ENCODE data around the gene SEPHS1.

SEPHS1 gene

DNA sequence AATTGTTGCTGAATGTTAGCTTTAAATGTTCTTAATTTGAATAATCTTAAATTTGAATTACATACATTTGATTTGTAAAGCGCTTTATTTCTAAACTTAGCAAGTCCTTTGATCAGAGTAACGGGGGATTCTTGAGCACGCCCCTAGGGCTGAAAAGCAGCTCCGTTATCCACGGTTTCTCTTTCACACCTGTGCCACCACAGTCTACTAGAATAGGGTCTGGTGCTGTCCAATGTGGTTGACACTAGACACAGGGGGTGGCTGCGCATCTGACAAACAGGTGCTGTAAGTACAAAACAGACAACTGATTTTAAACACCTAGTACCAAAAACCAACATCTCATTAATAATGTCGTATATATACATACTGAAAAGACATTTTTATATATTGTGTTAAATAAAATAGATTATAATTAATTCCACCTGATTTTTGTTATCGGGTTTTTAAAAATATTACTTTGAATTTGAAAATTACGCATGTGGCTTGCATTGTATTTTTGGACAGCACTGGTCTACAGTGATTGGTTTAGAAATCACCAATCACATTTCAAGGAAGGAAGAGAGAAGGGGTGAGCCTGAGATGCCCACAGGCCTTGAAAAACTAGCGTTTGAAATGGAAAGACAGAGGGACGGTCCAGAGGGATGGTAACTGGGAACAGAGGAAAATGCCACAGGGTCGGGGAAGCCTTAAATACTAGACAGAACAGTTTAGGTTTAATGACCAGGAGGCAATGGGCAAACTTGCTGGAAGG lies 7.3 kb downstream of the SEPHS1 start:
- TF ChIP-seq TARDBP (IDR thresholded peaks at IDR 0.05): no peak
- no peak for DNase-seq (ENCODE audit: extremely low spot score)
- ChIA-PET POLR2A (no interaction called here), CTCF (interaction anchor here (0.6 kb wide), 1 partner anchor 10 kb away, joined by 6 read pairs; no protein-coding TSS in a partner anchor)

DNA sequence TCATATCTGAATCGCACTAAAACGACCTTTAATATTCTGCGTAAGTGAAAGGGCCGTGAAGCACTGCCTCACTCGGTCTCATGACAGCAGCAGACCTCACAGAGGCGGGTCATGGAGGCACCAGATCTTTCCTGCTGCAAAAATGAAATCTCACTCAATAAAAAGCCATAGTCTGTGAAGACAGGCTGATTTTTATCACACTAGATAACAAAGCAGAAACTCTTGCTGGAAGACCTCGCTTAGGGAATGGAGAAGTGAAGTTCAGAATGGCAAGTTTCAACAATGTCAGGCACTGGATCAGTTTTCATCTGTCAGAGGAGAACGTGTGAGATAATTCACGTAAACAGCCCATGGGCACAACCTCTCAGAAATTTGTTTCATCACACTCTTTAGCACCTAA lies 8.0 kb downstream of the SEPHS1 start:
- DNase-seq (ENCODE audit: extremely low spot score): no peak
- POLR2A ChIA-PET: no interaction called here
- TF ChIP-seq SUZ12 (IDR thresholded peaks at IDR 0.05) (no peak), SP1 (IDR thresholded peaks at IDR 0.05) (no peak), ZNF384 (IDR thresholded peaks at IDR 0.05) (no peak), BHLHE40 (IDR thresholded peaks at IDR 0.05; ENCODE audit: borderline replicate concordance) (no peak), ARNT (IDR thresholded peaks at IDR 0.05) (no peak), NFRKB (IDR thresholded peaks at IDR 0.05) (no peak), HDGF (IDR thresholded peaks at IDR 0.05; ENCODE audit: borderline replicate concordance) (no peak), FOXA1 (IDR thresholded peaks at IDR 0.05) (no peak), FOXM1 (IDR thresholded peaks at IDR 0.05; ENCODE audit: borderline replicate concordance) (no peak), L3MBTL2 (conservative IDR thresholded peaks at IDR 0.05) (no peak), TARDBP (IDR thresholded peaks at IDR 0.05) (no peak)
- TF ChIP-seq, protein P1, sequence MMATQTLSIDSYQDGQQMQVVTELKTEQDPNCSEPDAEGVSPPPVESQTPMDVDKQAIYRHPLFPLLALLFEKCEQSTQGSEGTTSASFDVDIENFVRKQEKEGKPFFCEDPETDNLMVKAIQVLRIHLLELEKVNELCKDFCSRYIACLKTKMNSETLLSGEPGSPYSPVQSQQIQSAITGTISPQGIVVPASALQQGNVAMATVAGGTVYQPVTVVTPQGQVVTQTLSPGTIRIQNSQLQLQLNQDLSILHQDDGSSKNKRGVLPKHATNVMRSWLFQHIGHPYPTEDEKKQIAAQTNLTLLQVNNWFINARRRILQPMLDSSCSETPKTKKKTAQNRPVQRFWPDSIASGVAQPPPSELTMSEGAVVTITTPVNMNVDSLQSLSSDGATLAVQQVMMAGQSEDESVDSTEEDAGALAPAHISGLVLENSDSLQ (IDR thresholded peaks at IDR 0.05): no peak
- CTCF ChIA-PET: interaction anchor here (0.6 kb wide), 1 partner anchor 10 kb away, joined by 6 read pairs; no protein-coding TSS in a partner anchor

DNA sequence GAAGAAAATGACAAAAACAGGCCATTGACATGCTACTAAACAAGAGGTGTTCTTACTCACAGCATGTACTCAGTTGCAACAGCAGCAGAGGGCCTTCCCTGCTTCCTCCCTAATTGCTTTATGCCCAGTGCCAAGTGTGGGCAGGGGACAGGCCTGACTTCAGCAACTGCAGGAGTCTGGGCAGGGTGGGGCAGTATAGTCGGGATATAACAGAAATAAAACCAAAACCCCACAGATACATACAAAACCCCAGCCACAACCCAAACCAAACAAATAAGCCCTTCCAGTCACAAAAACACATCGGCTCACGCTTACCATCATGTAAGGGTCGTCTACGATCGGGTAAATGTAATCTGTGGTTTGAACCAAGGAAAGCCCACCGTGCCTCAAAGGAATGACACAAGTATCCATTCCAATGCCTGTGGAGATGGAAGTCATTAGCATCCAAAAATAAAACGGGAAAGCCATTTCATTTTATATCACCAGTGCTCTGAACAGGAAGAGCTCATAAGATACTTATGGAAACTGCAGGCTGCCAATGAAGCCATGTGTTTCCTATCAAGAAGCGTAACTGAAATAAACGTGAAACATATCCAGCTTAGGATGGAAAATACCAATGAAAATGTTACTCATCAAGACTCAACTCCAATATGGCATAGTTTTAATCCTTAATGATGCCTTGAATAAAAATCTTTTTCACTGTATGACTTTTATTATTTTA lies 9.5 kb downstream of the SEPHS1 start:
- POLR2A ChIA-PET: no interaction called here

DNA sequence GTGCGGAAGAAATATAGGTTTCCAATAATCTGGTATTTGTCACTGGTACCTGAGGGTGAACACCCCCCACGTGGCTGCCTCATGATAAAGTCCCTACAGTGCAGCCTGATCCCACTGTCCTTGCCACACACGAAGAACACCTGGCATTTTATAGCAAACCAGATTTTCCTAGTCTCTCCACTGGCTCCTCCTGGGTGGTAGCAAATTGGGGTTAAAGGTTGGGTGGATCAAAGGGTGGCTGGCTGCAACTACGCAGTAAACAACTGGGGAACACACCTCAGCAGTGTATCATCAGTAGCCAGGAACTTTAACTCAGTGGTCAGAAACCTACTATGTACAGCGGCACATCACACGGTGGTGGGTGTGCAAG lies 10.3 kb downstream of the SEPHS1 start:
- DNase-seq (ENCODE audit: extremely low spot score): no peak
- ChIA-PET POLR2A (no interaction called here), CTCF (no interaction called here)
- TF ChIP-seq ARNT (IDR thresholded peaks at IDR 0.05) (no peak), LEF1 (IDR thresholded peaks at IDR 0.05; ENCODE audit: borderline replicate concordance) (no peak), SP1 (IDR thresholded peaks at IDR 0.05) (no peak)

More for the DNA sequence above, 9.5 kb downstream of the SEPHS1 start:
- CTCF ChIA-PET: no interaction called here
- TF ChIP-seq FOXA1 (IDR thresholded peaks at IDR 0.05) (no peak), LEF1 (IDR thresholded peaks at IDR 0.05; ENCODE audit: borderline replicate concordance) (no peak), FOXM1 (IDR thresholded peaks at IDR 0.05; ENCODE audit: borderline replicate concordance) (no peak), SP1 (IDR thresholded peaks at IDR 0.05) (no peak), CTBP1 (IDR thresholded peaks at IDR 0.05; ENCODE audit: borderline replicate concordance) (no peak), NFRKB (IDR thresholded peaks at IDR 0.05) (no peak), ARNT (IDR thresholded peaks at IDR 0.05) (no peak), SUZ12 (IDR thresholded peaks at IDR 0.05) (no peak), HDGF (IDR thresholded peaks at IDR 0.05; ENCODE audit: borderline replicate concordance) (no peak), ZNF384 (IDR thresholded peaks at IDR 0.05) (no peak), ELF4 (IDR thresholded peaks at IDR 0.05) (no peak), L3MBTL2 (conservative IDR thresholded peaks at IDR 0.05) (no peak), BHLHE40 (IDR thresholded peaks at IDR 0.05; ENCODE audit: borderline replicate concordance) (no peak), TARDBP (IDR thresholded peaks at IDR 0.05) (no peak), FOXK2 (IDR thresholded peaks at IDR 0.05) (no peak)
- TF ChIP-seq, protein P1 (IDR thresholded peaks at IDR 0.05): no peak
- DNase-seq (ENCODE audit: extremely low spot score): no peak

DNA sequence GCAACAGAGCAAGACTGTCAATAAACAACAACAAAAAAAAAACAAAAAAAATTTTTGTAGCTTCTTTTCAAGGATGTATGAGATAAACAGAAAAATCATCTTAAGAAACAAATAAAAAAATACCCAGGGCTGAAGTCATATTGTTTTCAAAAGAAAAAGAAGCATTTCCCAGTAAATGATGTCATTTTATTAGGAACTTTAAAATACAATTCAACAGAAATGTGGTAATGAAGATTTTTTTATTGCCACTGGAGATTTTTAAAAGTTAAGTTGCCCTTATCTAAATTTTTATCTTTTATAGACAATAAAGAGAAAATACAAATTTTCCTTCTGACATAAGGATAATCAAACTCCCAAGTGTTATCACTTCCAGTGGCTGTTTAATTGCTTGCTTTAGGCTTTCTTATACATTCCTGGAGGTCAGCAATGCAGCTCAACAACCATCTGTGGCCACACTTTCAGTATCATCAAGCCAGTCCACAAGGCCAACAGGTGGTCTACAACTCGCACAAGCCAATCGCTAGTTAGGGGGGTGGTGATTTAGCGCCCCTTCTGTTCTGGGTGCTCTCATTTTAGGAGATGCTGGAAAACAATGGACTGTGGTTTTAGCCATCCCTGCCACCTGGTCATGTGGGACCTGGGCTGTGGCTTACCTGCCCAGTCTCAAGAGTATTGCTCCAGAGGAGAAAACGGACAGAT lies 10.8 kb downstream of the SEPHS1 start:
- TF ChIP-seq CTBP1 (IDR thresholded peaks at IDR 0.05; ENCODE audit: borderline replicate concordance): no peak
- TF ChIP-seq, protein P1 (IDR thresholded peaks at IDR 0.05): no peak
- no peak for TF ChIP-seq HDGF (IDR thresholded peaks at IDR 0.05; ENCODE audit: borderline replicate concordance)
- no peak for TF ChIP-seq SP1 (IDR thresholded peaks at IDR 0.05)
- TF ChIP-seq FOXA1 (IDR thresholded peaks at IDR 0.05): no peak
- no peak for TF ChIP-seq NFRKB (IDR thresholded peaks at IDR 0.05)
- no peak for TF ChIP-seq ZNF384 (IDR thresholded peaks at IDR 0.05)
- no peak for TF ChIP-seq L3MBTL2 (conservative IDR thresholded peaks at IDR 0.05)
- TF ChIP-seq ELF4 (IDR thresholded peaks at IDR 0.05): no peak
- TF ChIP-seq BHLHE40 (IDR thresholded peaks at IDR 0.05; ENCODE audit: borderline replicate concordance): no peak
- TF ChIP-seq ARNT (IDR thresholded peaks at IDR 0.05): no peak
- TF ChIP-seq FOXM1 (IDR thresholded peaks at IDR 0.05; ENCODE audit: borderline replicate concordance): no peak
- ChIA-PET CTCF (no interaction called here), POLR2A (interaction anchor here (1.4 kb wide), 1 partner anchor 11 kb away, joined by 3 read pairs; the partner anchor contains the start of gene SEPHS1)
- no peak for DNase-seq (ENCODE audit: extremely low spot score)

DNA sequence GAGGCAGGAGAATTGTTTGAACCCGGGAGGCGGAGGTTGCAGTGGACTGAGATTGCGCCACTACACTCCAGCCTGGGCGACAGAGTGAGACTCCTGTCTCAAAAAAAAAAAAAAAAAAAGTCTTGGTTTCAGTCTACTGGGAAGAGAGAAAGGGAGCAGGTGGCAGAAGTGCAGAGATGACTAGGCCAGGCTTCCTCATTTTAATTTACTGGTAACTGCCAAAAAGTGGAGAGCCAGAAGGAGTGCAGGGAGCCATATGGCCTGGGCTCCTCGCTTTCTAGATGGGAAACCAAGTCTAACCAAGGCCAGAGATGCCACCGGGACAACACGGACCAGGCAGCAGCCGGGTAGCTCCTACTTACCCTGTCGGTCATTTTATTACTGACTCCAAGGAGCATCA lies 12.2 kb downstream of the SEPHS1 start:
- no peak for TF ChIP-seq BHLHE40 (IDR thresholded peaks at IDR 0.05; ENCODE audit: borderline replicate concordance)
- TF ChIP-seq FOXK2 (IDR thresholded peaks at IDR 0.05): no peak
- no peak for TF ChIP-seq SUZ12 (IDR thresholded peaks at IDR 0.05)
- no peak for TF ChIP-seq TARDBP (IDR thresholded peaks at IDR 0.05)
- TF ChIP-seq ZNF384 (IDR thresholded peaks at IDR 0.05): no peak
- TF ChIP-seq LEF1 (IDR thresholded peaks at IDR 0.05; ENCODE audit: borderline replicate concordance): no peak
- no peak for TF ChIP-seq L3MBTL2 (conservative IDR thresholded peaks at IDR 0.05)
- no peak for TF ChIP-seq ARNT (IDR thresholded peaks at IDR 0.05)
- no peak for TF ChIP-seq ELF4 (IDR thresholded peaks at IDR 0.05)
- no peak for TF ChIP-seq CTBP1 (IDR thresholded peaks at IDR 0.05; ENCODE audit: borderline replicate concordance)
- POLR2A ChIA-PET: interaction anchor here (1.4 kb wide), 1 partner anchor 13 kb away, joined by 3 read pairs; the partner anchor contains the start of gene SEPHS1
- CTCF ChIA-PET: no interaction called here
- DNase-seq (ENCODE audit: extremely low spot score): no peak
